ENCODE data around the gene MIEF1.

GRCh38 chr22:39488563-39489083, 13.5 kb upstream of the MIEF1 start:
- no peak for TF ChIP-seq NFRKB (IDR thresholded peaks at IDR 0.05)
- TF ChIP-seq FOXA1 (IDR thresholded peaks at IDR 0.05): no peak
- TF ChIP-seq LEF1 (IDR thresholded peaks at IDR 0.05; ENCODE audit: borderline replicate concordance): no peak
- TF ChIP-seq BHLHE40 (IDR thresholded peaks at IDR 0.05; ENCODE audit: borderline replicate concordance): no peak
- no peak for TF ChIP-seq FOXM1 (IDR thresholded peaks at IDR 0.05; ENCODE audit: borderline replicate concordance)
- TF ChIP-seq CTBP1 (IDR thresholded peaks at IDR 0.05; ENCODE audit: borderline replicate concordance): no peak
- TF ChIP-seq ZNF384 (IDR thresholded peaks at IDR 0.05): no peak
- no peak for TF ChIP-seq TARDBP (IDR thresholded peaks at IDR 0.05)
- no peak for TF ChIP-seq HDGF (IDR thresholded peaks at IDR 0.05; ENCODE audit: borderline replicate concordance)
- no peak for TF ChIP-seq SUZ12 (IDR thresholded peaks at IDR 0.05)
